GM12878 (cell line): ENCODE measurements around the gene PTPN2. TPM values are rescaled to one million over a fixed set of nuclear protein-coding genes. Genes with fewer than 3 reads are reported as not detected.
A peak's percentile ranks its signal among the peaks of the same experiment; 100 is the strongest.

Experiments used
- ATAC-seq: fragments of 200-7000 bp; cut with Tn5 transposase; 3 replicates; pipeline ENCODE4 v1.9.1; 2020; ENCODE audit warnings: mild to moderate bottlenecking, moderate library complexity
- BruUV-seq: library from RNA; stranded (reverse); fragments of 400-500 nt; replicated peaks from 2 replicates; lab custom pipeline; 2021; lab: Mats Ljungman, UMichigan
- CTCF ChIA-PET: fragments of 300-600 bp; sonication (Branson Sonifier 250); formaldehyde crosslinking; extraction: SDS; loops from one replicate; lab custom pipeline; 2021; ENCODE audit warnings: inconsistent platforms; lab: Yijun Ruan, JAX
- POLR2A ChIA-PET: fragments of 350-600 bp; formaldehyde crosslinking; extraction: SDS; loops from one replicate; lab custom pipeline; 2021; ENCODE audit warnings: inconsistent platforms; lab: Charles Lee
- RAD21 ChIA-PET: fragments of 300-600 bp; sonication (Branson Sonifier 250); formaldehyde crosslinking; loops from one replicate; lab custom pipeline; 2023; ENCODE audit warnings: antibody characterized with exemption; ENCODE audit not compliant: unreplicated experiment; lab: Charles Lee
- SMC1A ChIA-PET: fragments of 300-600 bp; sonication (Branson Sonifier 250); formaldehyde crosslinking; loops from one replicate; lab custom pipeline; 2023; ENCODE audit not compliant: unreplicated experiment, uncharacterized antibody; lab: Charles Lee
- DNase-seq: peaks from one replicate; pipeline ENCODE4 v3.0.0-alpha.2; 2011; ENCODE audit warnings: low read depth, low spot score
- FAIRE-seq: peaks from 3 replicates; lab custom pipeline; 2011; peaks lifted over from hg19 to GRCh38; lab: Jason Lieb, UNC
- H2AFZ ChIP-seq: 2 replicates; pipeline ENCODE4 v1.6.0; 2011; ENCODE audit warnings: low read depth, low read length, control low read depth; ENCODE audit not compliant: control insufficient read depth
- H3K27ac ChIP-seq: 2 replicates; pipeline ENCODE4 v1.5.1; 2011; ENCODE audit warnings: control low read depth; ENCODE audit not compliant: control insufficient read depth, insufficient read depth
- H3K27me3 ChIP-seq, 2 experiments: replicated peaks in 1 of 2; 2 replicates each; pipeline versions ENCODE4 v1.6.0 to v1.6.1; 2011; ENCODE audit warnings: low read length in 1 of 2; ENCODE audit not compliant: control insufficient read depth in 2 of 2, insufficient read depth in 2 of 2
- H3K36me3 ChIP-seq, 2 experiments: 2 replicates each; pipeline ENCODE4 v1.5.1; 2011; ENCODE audit warnings: low read length in 1 of 2; ENCODE audit not compliant: control insufficient read depth in 2 of 2, insufficient read depth in 2 of 2
- H3K4me1 ChIP-seq: 2 replicates; pipeline ENCODE4 v1.6.1; 2011; ENCODE audit warnings: mild to moderate bottlenecking, low read length, moderate library complexity, mixed read lengths; ENCODE audit not compliant: control insufficient read depth, insufficient read depth
- H3K4me2 ChIP-seq: 2 replicates; pipeline ENCODE4 v1.6.0; 2011; ENCODE audit warnings: control low read depth; ENCODE audit not compliant: control insufficient read depth, insufficient read depth
- H3K4me3 ChIP-seq: fragments of 200-600 bp; sonication (generic); 2 replicates; pipeline ENCODE4 v1.5.1; 2016
- H3K79me2 ChIP-seq: 2 replicates; pipeline ENCODE4 v1.6.0; 2011; ENCODE audit warnings: low read length; ENCODE audit not compliant: control insufficient read depth, insufficient read depth
- H3K9ac ChIP-seq: 2 replicates; pipeline ENCODE4 v1.8.0; 2011; ENCODE audit warnings: low read length, control low read depth, mixed read lengths; ENCODE audit not compliant: control insufficient read depth, insufficient read depth
- H3K9me3 ChIP-seq: replicated peaks from 3 replicates; pipeline ENCODE4 v1.5.1; 2011; ENCODE audit warnings: mild to moderate bottlenecking, low read length; ENCODE audit not compliant: control insufficient read depth, insufficient read depth
- H4K20me1 ChIP-seq: 2 replicates; pipeline ENCODE4 v1.6.0; 2011; ENCODE audit not compliant: control insufficient read depth, insufficient read depth
- BCL11A ChIP-seq: IDR thresholded peaks from 2 replicates; pipeline ENCODE4 v1.6.1; 2011; ENCODE audit warnings: low read depth, low read length
- CBX3 ChIP-seq: fragments of 200-600 bp; sonication (generic); IDR thresholded peaks from 2 replicates; pipeline ENCODE4 v1.6.1; 2016; ENCODE audit warnings: low read depth, borderline replicate concordance
- CUX1 ChIP-seq: IDR thresholded peaks from 2 replicates; pipeline ENCODE4 v1.6.1; 2012; ENCODE audit warnings: improper control_type of control experiment, low read depth, low read length; ENCODE audit not compliant: insufficient replicate concordance
- HDGF ChIP-seq: fragments of 450-650 bp; IDR thresholded peaks from 2 replicates; pipeline ENCODE4 v1.6.1; 2016; ENCODE audit warnings: antibody characterized with exemption
- IRF5 ChIP-seq: fragments of 450-650 bp; IDR thresholded peaks from 2 replicates; pipeline ENCODE4 v1.6.1; 2017; ENCODE audit warnings: borderline replicate concordance
- NFIC ChIP-seq: IDR thresholded peaks from 2 replicates; pipeline ENCODE4 v1.6.1; 2012; ENCODE audit warnings: low read depth, mild to moderate bottlenecking, inconsistent platforms, low read length, moderate library complexity
- NFYA ChIP-seq: IDR thresholded peaks from 2 replicates; pipeline ENCODE4 v1.6.1; 2011; ENCODE audit warnings: low read depth, mild to moderate bottlenecking, low read length, improper control_type of control experiment, borderline replicate concordance
- PAX8 ChIP-seq: fragments of 450-650 bp; IDR thresholded peaks from 2 replicates; pipeline ENCODE4 v1.6.1; 2017; ENCODE audit warnings: mild to moderate bottlenecking, moderate library complexity
- SIN3A ChIP-seq: IDR thresholded peaks from 2 replicates; pipeline ENCODE4 v1.6.1; 2012; ENCODE audit warnings: low read depth, low read length, improper control_type of control experiment
- SIX5 ChIP-seq: IDR thresholded peaks from 2 replicates; pipeline ENCODE4 v1.6.1; 2011; ENCODE audit warnings: mild to moderate bottlenecking, low read depth, low read length, moderate library complexity; ENCODE audit not compliant: severe bottlenecking
- WGBS: methylation state at CpG from one replicate; pipeline ENCODE4 v1.1.6; 2016; ENCODE audit warnings: low lambda C conversion rate; ENCODE audit not compliant: insufficient replicate concordance, insufficient coverage; ENCODE audit errors: missing lambda C conversion rate; 5-methylcytosine and 5-hydroxymethylcytosine counted together
- in situ Hi-C: fragments of 300-500 bp; cut with MboI; formaldehyde crosslinking; loops from 9 replicates; pipeline ENCODE4 v1.14.3; 2018; ENCODE audit warnings: mixed read lengths
- intact Hi-C: fragments of 100-400 bp; cut with micrococcal nuclease; formaldehyde crosslinking; loops from one replicate; pipeline ENCODE4 v1.14.2; 2022; ENCODE audit not compliant: unreplicated experiment
- polyA plus RNA-seq, 11 experiments: library from polyadenylated mRNA; depleted of rRNA in 4 of 11; unstranded in 6 of 11; stranded (reverse) in 5 of 11; fragments of >200 nt; fragmentation: Nextera tagmentation in 4 of 11; fragmentation: Illumina TruSeq in 1 of 11; extraction: Ambion mirVana in 4 of 11; extraction: Trizol in 1 of 11; gene quantifications; 1 replicate in 1 of 11; 2 replicates in 10 of 11; pipeline versions ENCODE4 v1.2.1 to v1.2.3, GENCODE V29; 2011 to 2016; ENCODE audit warnings: inconsistent platforms in 2 of 11, missing spikeins in 2 of 11, low read depth in 1 of 11
- total RNA-seq, 4 experiments: library from RNA; depleted of rRNA in 3 of 4; stranded (reverse); fragments of >200 nt in 3 of 4; fragmentation: Illumina TruSeq in 1 of 4; extraction: Trizol in 1 of 4; gene quantifications; 2 replicates each; pipeline versions ENCODE4 v1.2.1 to v1.2.3, GENCODE V29; 2013 to 2021

The PTPN2 gene
- total and polyA plus RNA-seq, 10 of the 15 experiments (the other 5 are each of a cell fraction or from before 2014, with no cell fraction given): 46.5 to 86.7 (median 64.6) TPM

GRCh38 chr18:12837747-12838146 lies 46.3 kb downstream of the PTPN2 start:
- POLR2A ChIA-PET: interaction anchor here (1.5 kb wide), 2 partner anchors 45 to 48 kb away, joined by 5 to 6 read pairs; no protein-coding TSS in a partner anchor
- SMC1A ChIA-PET: interaction anchor here (0.6 to 1.5 kb wide), 4 partner anchors 43 to 53 kb away, joined by 3 to 18 read pairs (median 6); no protein-coding TSS in a partner anchor
- intact Hi-C loops (loop anchor here (2.0 to 5.0 kb wide), 2 partner anchors 35 to 110 kb away; partner anchors contain the start of gene SEH1L), in situ Hi-C loops (no loop called here)
- FAIRE-seq (no peak), DNase-seq (no peak), ATAC-seq (no peak)
- H3K27ac ChIP-seq: peak overlapping the region; percentile 95
- H3K36me3 ChIP-seq: peaks cover 4 to 13% of the 10 kb centered on the region in 2 experiments
- H3K9me3 ChIP-seq: no peaks in the 10 kb centered on the region
- peak overlapping the region; percentile 62; the same call in 1 of the 2 replicates for H3K4me3 ChIP-seq
- no peaks in the 10 kb centered on the region for H3K27me3 ChIP-seq
- no peak for TF ChIP-seq SIX5
- TF ChIP-seq NFIC: no peak
- no peak for TF ChIP-seq IRF5
- peaks cover 43% of the 10 kb centered on the region for H3K79me2 ChIP-seq
- CTCF ChIA-PET: no interaction called here
- no TSS peak for BruUV-seq
- peaks cover 31% of the 10 kb centered on the region for H3K4me1 ChIP-seq
- H2AFZ ChIP-seq: no peak overlapping the region
- H3K9ac ChIP-seq: peak overlapping the region; percentile 68
- RAD21 ChIA-PET: interaction anchor here (1.0 to 1.5 kb wide), 4 partner anchors 25 to 49 kb away, joined by 3 to 15 read pairs (median 5); no protein-coding TSS in a partner anchor
- no peaks in the 10 kb centered on the region for H4K20me1 ChIP-seq
- peak overlapping the region; percentile 91 for H3K4me2 ChIP-seq

- no peak for DNase-seq
- Histone ChIP-seq H3K36me3 (peaks cover 4 to 14% of the 10 kb centered on the region in 2 experiments), H3K79me2 (peaks cover 33% of the 10 kb centered on the region), H3K9ac (no peak overlapping the region), H4K20me1 (no peaks in the 10 kb centered on the region), H3K9me3 (no peaks in the 10 kb centered on the region), H2AFZ (no peak overlapping the region), H3K4me3 (no peak overlapping the region), H3K27me3 (no peaks in the 10 kb centered on the region), H3K4me2 (no peak overlapping the region), H3K4me1 (peaks cover 31% of the 10 kb centered on the region), H3K27ac (no peak overlapping the region; the same call in 1 of the 2 replicates)
- POLR2A ChIA-PET: interaction anchor here (0.5 to 1.3 kb wide), 3 partner anchors 11 to 120 kb away, joined by 3 to 5 read pairs (median 4); partner anchors contain the start of gene PTPN2
- BruUV-seq: no TSS peak
- 75% methylated on average over 5 of the region's 5 CpGs for WGBS
- RAD21 ChIA-PET: no interaction called here
- intact Hi-C loops: loop anchor here (5.0 kb wide), 1 partner anchor 111 kb away; the partner anchor contains the start of gene SEH1L
- no peak for ATAC-seq
- no peak for FAIRE-seq
- CTCF ChIA-PET: interaction anchor here (0.6 to 1.5 kb wide), 3 partner anchors 10 to 46 kb away, joined by 3 to 4 read pairs (median 3); no protein-coding TSS in a partner anchor
- in situ Hi-C loops: no loop called here
- SMC1A ChIA-PET: interaction anchor here (0.7 to 1.3 kb wide), 4 partner anchors 27 to 91 kb away, joined by 3 read pairs; no protein-coding TSS in a partner anchor
- TF ChIP-seq PAX8 (no peak), HDGF (no peak), CBX3 (no peak), CUX1 (no peak), SIN3A (no peak), NFYA (no peak), BCL11A (no peak)
These were observed 47.5 kb downstream of the PTPN2 start for GRCh38 chr18:12836551-12836950.
